DND-41 (cell line): Measurements from ENCODE around the gene CEP290.

Experiments used
- ATAC-seq: fragments of 200-7000 bp; cut with Tn5 transposase; 3 replicates; pipeline ENCODE4 v1.9.1; 2021; ENCODE audit warnings: low read depth; ENCODE audit not compliant: insufficient read depth
- DNase-seq: peaks from one replicate; pipeline ENCODE4 v3.0.0-alpha.2; 2020
- H2AFZ ChIP-seq: 2 replicates; pipeline ENCODE4 v1.6.0; 2012; ENCODE audit warnings: low read depth, low read length
- H3K27ac ChIP-seq: 2 replicates; pipeline ENCODE4 v1.5.1; 2012; ENCODE audit warnings: low read length, inconsistent platforms
- H3K27me3 ChIP-seq: fragments of 200-600 bp; sonication (generic); 2 replicates; pipeline ENCODE4 v1.6.0; 2012; ENCODE audit warnings: low read length, mild to moderate bottlenecking, inconsistent platforms; ENCODE audit not compliant: insufficient read depth, poor library complexity
- H3K36me3 ChIP-seq: 2 replicates; pipeline ENCODE4 v1.5.1; 2012; ENCODE audit warnings: low read length, inconsistent platforms; ENCODE audit not compliant: insufficient read depth
- H3K4me1 ChIP-seq: 2 replicates; pipeline ENCODE4 v1.5.1; 2012; ENCODE audit warnings: mild to moderate bottlenecking, low read length; ENCODE audit not compliant: insufficient read depth
- H3K4me2 ChIP-seq: 2 replicates; pipeline ENCODE4 v1.6.0; 2012; ENCODE audit warnings: mild to moderate bottlenecking, moderate library complexity, low read length, inconsistent platforms; ENCODE audit not compliant: insufficient read depth
- H3K4me3 ChIP-seq, 2 experiments: fragments of 200-600 bp in 1 of 2; shearing (Covaris generic) in 1 of 2; 2 replicates each; pipeline ENCODE4 v1.5.1; 2012 to 2016; ENCODE audit warnings: inconsistent platforms in 2 of 2, low read length in 2 of 2, mild to moderate bottlenecking in 2 of 2, low read depth in 1 of 2, moderate library complexity in 1 of 2
- H3K79me2 ChIP-seq: 2 replicates; pipeline ENCODE4 v1.6.0; 2012; ENCODE audit warnings: low read length, inconsistent platforms; ENCODE audit not compliant: insufficient read depth
- H3K9ac ChIP-seq: 2 replicates; pipeline ENCODE4 v1.6.0; 2012; ENCODE audit warnings: low read depth, mild to moderate bottlenecking, inconsistent platforms, low read length, moderate library complexity
- H3K9me3 ChIP-seq: 2 replicates; pipeline ENCODE4 v1.5.1; 2012; ENCODE audit warnings: low read length, moderate library complexity, mild to moderate bottlenecking, inconsistent platforms; ENCODE audit not compliant: insufficient read depth, severe bottlenecking
- H4K20me1 ChIP-seq: 2 replicates; pipeline ENCODE4 v1.6.0; 2012; ENCODE audit warnings: low read length; ENCODE audit not compliant: insufficient read depth
- EZH2 ChIP-seq: IDR thresholded peaks from 3 replicates; pipeline ENCODE4 v1.6.1; 2012; ENCODE audit warnings: borderline replicate concordance, low read depth, mild to moderate bottlenecking, moderate library complexity, low read length, inconsistent platforms; ENCODE audit not compliant: severe bottlenecking
- TF ChIP-seq, protein P1 (sequence below): IDR thresholded peaks from 2 replicates; pipeline ENCODE4 v1.5.1; 2012; ENCODE audit warnings: borderline replicate concordance, low read length, moderate library complexity, mild to moderate bottlenecking; ENCODE audit not compliant: poor library complexity, severe bottlenecking; ENCODE audit errors: extremely low read depth

Gene CEP290

DNA sequence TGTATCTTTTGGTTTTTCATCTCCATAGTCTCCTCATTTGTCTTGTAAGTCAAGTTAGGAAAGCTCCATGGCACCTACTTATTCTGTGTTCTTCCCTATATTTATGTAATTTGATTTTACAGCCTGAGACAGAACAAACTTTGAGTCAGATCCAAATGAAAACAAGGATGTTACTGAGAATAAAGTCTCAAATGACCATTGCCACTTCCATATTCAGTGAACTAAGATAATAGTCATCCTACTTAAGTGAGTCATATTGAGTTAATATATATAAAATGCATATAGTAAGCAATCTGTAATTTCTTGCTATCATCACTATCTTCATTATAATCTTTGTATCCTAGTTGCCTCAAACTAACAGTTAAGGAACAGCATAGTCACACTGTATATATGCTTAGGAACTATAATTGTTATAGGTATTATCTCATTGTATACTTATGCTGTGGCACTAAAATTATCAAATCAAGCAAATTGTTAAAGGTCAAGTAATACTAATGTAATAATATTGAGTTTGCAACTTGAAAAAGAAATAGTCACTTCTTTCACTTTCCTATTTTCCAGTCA is 31.0 kb upstream of the CEP290 start:
- no peak overlapping the region for H3K4me3 ChIP-seq
- H2AFZ ChIP-seq, result no peak overlapping the region
- H3K27me3 ChIP-seq, result no peaks in the 10 kb centered on the region
- TF ChIP-seq, protein P1, sequence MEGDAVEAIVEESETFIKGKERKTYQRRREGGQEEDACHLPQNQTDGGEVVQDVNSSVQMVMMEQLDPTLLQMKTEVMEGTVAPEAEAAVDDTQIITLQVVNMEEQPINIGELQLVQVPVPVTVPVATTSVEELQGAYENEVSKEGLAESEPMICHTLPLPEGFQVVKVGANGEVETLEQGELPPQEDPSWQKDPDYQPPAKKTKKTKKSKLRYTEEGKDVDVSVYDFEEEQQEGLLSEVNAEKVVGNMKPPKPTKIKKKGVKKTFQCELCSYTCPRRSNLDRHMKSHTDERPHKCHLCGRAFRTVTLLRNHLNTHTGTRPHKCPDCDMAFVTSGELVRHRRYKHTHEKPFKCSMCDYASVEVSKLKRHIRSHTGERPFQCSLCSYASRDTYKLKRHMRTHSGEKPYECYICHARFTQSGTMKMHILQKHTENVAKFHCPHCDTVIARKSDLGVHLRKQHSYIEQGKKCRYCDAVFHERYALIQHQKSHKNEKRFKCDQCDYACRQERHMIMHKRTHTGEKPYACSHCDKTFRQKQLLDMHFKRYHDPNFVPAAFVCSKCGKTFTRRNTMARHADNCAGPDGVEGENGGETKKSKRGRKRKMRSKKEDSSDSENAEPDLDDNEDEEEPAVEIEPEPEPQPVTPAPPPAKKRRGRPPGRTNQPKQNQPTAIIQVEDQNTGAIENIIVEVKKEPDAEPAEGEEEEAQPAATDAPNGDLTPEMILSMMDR, result no peak
- TF ChIP-seq EZH2, result no peak
- H3K27ac ChIP-seq, result no peak overlapping the region
- DNase-seq, result no peak
- ATAC-seq, result no peak
- no peak overlapping the region for H3K4me2 ChIP-seq
- no peaks in the 10 kb centered on the region for H4K20me1 ChIP-seq
- no peaks in the 10 kb centered on the region for H3K4me1 ChIP-seq
- peaks cover 35% of the 10 kb centered on the region; the same call in 1 of the 2 replicates for H3K36me3 ChIP-seq
- no peaks in the 10 kb centered on the region for H3K9me3 ChIP-seq
- H3K9ac ChIP-seq, result no peak overlapping the region
- no peaks in the 10 kb centered on the region for H3K79me2 ChIP-seq

DNA sequence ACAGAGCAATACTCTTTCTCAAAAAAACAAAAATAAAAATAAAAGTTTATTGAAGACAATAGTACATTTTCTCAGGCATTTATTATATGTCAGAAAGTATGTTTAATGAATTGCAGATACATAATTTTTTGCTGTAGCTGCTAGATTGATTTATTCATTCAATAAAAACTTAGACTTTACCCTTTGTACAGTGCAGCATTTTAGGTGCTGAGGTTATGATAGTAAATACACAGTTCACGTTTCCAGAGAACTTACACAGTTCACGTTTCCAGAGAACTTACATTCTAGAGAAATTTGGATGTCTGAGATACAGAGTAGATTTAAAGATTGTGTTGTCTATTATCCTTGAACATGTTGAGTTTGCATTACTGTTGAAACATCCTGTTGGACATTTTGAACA is 25.5 kb upstream of the CEP290 start:
- Histone ChIP-seq H3K4me1 (no peaks in the 10 kb centered on the region), H3K36me3 (peaks cover 28% of the 10 kb centered on the region; the same call in 1 of the 2 replicates), H4K20me1 (no peaks in the 10 kb centered on the region), H3K27me3 (no peaks in the 10 kb centered on the region), H3K27ac (no peak overlapping the region), H3K9me3 (no peaks in the 10 kb centered on the region), H3K9ac (no peak overlapping the region), H2AFZ (no peak overlapping the region), H3K79me2 (no peaks in the 10 kb centered on the region), H3K4me3 (no peak overlapping the region), H3K4me2 (no peak overlapping the region)
- no peak for DNase-seq
- no peak for TF ChIP-seq EZH2
- TF ChIP-seq, protein P1, result no peak
- ATAC-seq, result no peak

GRCh38 chr12:88166179-88166578 is 24.3 kb upstream of the CEP290 start:
- TF ChIP-seq, protein P1, result no peak
- no peak for TF ChIP-seq EZH2
- no peaks in the 10 kb centered on the region for H3K4me1 ChIP-seq
- H3K27ac ChIP-seq, result no peak overlapping the region
- H4K20me1 ChIP-seq, result no peaks in the 10 kb centered on the region
- no peaks in the 10 kb centered on the region for H3K9me3 ChIP-seq
- DNase-seq, result no peak
- no peak overlapping the region for H3K4me2 ChIP-seq
- H3K79me2 ChIP-seq, result no peaks in the 10 kb centered on the region
- no peak overlapping the region for H2AFZ ChIP-seq
- H3K27me3 ChIP-seq, result no peaks in the 10 kb centered on the region
- H3K9ac ChIP-seq, result no peak overlapping the region
- H3K36me3 ChIP-seq, result peaks cover 29% of the 10 kb centered on the region; the same call in 1 of the 2 replicates
- no peak for ATAC-seq
- no peak overlapping the region for H3K4me3 ChIP-seq

- TF ChIP-seq, protein P1, result no peak
- TF ChIP-seq EZH2, result no peak
- H3K4me1 ChIP-seq, result no peaks in the 10 kb centered on the region
- H3K4me2 ChIP-seq, result no peak overlapping the region
- H4K20me1 ChIP-seq, result no peaks in the 10 kb centered on the region
- H3K9ac ChIP-seq, result no peak overlapping the region
- H3K79me2 ChIP-seq, result no peaks in the 10 kb centered on the region
- no peak overlapping the region for H3K27ac ChIP-seq
- no peaks in the 10 kb centered on the region for H3K27me3 ChIP-seq
- no peak for ATAC-seq
- no peak overlapping the region for H3K4me3 ChIP-seq
- no peaks in the 10 kb centered on the region for H3K9me3 ChIP-seq
- H3K36me3 ChIP-seq, result peaks cover 33% of the 10 kb centered on the region; the same call in 1 of the 2 replicates
- no peak for DNase-seq
- no peak overlapping the region for H2AFZ ChIP-seq
Observed at GRCh38 chr12:88163371-88163770, 21.5 kb upstream of the CEP290 start.
